Activated CD8-positive, alpha-beta memory T cell treated with anti-CD3 and anti-CD28 coated beads, Interleukin-2, amount 50 U/mL, for 1 hour (primary cell): ENCODE measurements around the gene NEK2.
"Not testable (repeated sequence)": the region's sequence is repeated elsewhere in the genome, so short reads cannot be mapped to it uniquely, and the experiment has no call there.

Experiments
- DNase-seq: peaks from one replicate; pipeline ENCODE4 v3.0.0-alpha.2; 2020; ENCODE audit errors: extremely low read depth

NEK2 gene

GRCh38 chr1:211632808-211633523, 42.5 kb downstream of the NEK2 start:
- no peak for DNase-seq

- no peak for DNase-seq
Measured at GRCh38 chr1:211632117-211632807, 43.2 kb downstream of the NEK2 start.

- DNase-seq = no peak
Measured at GRCh38 chr1:211631168-211631567, 44.3 kb downstream of the NEK2 start.

GRCh38 chr1:211630236-211631081, 45.0 kb downstream of the NEK2 start:
- DNase-seq = no peak

- DNase-seq = no peak
Measured at GRCh38 chr1:211628417-211628816, 47.0 kb downstream of the NEK2 start.

- DNase-seq = no peak
Measured at GRCh38 chr1:211627259-211627658, 48.2 kb downstream of the NEK2 start.

- DNase-seq = not testable (repeated sequence)
Measured at GRCh38 chr1:211625866-211626265, 49.6 kb downstream of the NEK2 start.

- DNase-seq = no peak
Measured at GRCh38 chr1:211625040-211625439, 50.4 kb downstream of the NEK2 start.

- DNase-seq = no peak
Measured at GRCh38 chr1:211623515-211623914, 51.9 kb downstream of the NEK2 start.

- no peak for DNase-seq
Measured at GRCh38 chr1:211621447-211622198, 53.8 kb downstream of the NEK2 start.

- DNase-seq = no peak
Measured at GRCh38 chr1:211620097-211620496, 55.3 kb downstream of the NEK2 start.

GRCh38 chr1:211619033-211619996, 56.1 kb downstream of the NEK2 start:
- DNase-seq = no peak

GRCh38 chr1:211616965-211617297, 58.5 kb downstream of the NEK2 start:
- no peak for DNase-seq

GRCh38 chr1:211616231-211616964, 59.0 kb downstream of the NEK2 start:
- DNase-seq = no peak

GRCh38 chr1:211614615-211615014, 60.8 kb downstream of the NEK2 start:
- DNase-seq = no peak

- no peak for DNase-seq
Measured at GRCh38 chr1:211613951-211614350, 61.5 kb downstream of the NEK2 start.

- DNase-seq = no peak
Measured at GRCh38 chr1:211613108-211613947, 62.1 kb downstream of the NEK2 start.

- DNase-seq = no peak
Measured at GRCh38 chr1:211612786-211613107, 62.7 kb downstream of the NEK2 start.
